SU-DHL-6 (cell line): Measurements from ENCODE around the gene APOBEC3G.

Experiments
- CTCF ChIP-seq: fragments of 200-600 bp; sonication (generic); IDR thresholded peaks from one replicate; pipeline ENCODE4 v1.5.1; 2017; ENCODE audit warnings: antibody characterized with exemption, mild to moderate bottlenecking, low read length, moderate library complexity; ENCODE audit not compliant: insufficient read depth, poor library complexity, severe bottlenecking
- EZH2phosphoT487 ChIP-seq: fragments of 200-600 bp; sonication (generic), shearing (Covaris generic); conservative IDR thresholded peaks from 2 replicates; pipeline ENCODE4 v1.6.1; 2018; ENCODE audit warnings: mild to moderate bottlenecking, antibody characterized with exemption, low read length, moderate library complexity, mixed read lengths

DNA sequence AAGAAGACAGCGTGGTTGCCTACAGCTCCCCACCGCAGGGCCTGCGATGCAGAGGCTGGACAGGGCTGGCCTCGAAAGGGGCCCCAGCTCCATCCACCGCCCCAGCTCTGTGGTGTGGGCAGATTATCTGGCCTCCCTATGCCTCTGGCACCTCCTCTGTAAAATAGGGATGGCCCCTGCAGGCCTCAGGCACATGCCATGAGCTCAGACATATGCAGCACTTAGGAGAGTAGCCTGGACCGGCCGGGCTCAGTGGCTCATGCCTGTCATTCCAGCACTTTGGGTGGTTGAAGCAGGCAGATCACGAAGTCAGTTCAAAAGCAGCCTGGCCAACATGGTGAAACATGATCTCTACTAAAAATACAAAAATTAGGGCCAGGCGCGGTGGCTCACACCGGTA is 48.8 kb upstream of the APOBEC3G start:
- no peak for TF ChIP-seq CTCF
- TF ChIP-seq EZH2phosphoT487 = no peak
